GM21447 (cell line): ENCODE measurements around the gene NFE2L1.
A peak's percentile ranks its signal among the peaks of the same experiment; 100 is the strongest.
"Not testable (repeated sequence)": the region's sequence is repeated elsewhere in the genome, so short reads cannot be mapped to it uniquely, and the experiment has no call there.

Source experiments
- ATAC-seq: cut with Tn5 transposase; IDR thresholded peaks from one replicate; pipeline ENCODE4 v1.9.1; 2021; ENCODE audit not compliant: unreplicated experiment

Gene NFE2L1

DNA sequence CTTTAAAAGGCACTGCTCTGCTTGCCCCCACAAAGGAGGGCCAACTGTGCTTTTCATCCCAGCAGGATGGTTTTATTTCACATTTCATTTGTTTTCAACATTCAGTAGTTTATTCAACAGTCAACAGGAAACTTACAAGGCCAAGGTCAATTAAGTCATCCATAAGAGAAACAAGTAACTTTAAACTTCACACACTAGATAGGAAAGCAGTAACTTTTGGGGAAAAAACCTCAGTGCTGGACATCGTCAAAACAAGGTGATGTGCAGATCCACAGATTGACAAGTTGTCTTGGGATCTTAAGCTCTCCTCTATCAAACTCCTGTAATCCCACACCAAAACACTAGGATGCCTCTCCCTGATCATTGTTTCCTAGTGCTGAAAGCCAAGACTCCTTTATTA is 18.5 kb downstream of the NFE2L1 start:
- no peak for ATAC-seq

DNA sequence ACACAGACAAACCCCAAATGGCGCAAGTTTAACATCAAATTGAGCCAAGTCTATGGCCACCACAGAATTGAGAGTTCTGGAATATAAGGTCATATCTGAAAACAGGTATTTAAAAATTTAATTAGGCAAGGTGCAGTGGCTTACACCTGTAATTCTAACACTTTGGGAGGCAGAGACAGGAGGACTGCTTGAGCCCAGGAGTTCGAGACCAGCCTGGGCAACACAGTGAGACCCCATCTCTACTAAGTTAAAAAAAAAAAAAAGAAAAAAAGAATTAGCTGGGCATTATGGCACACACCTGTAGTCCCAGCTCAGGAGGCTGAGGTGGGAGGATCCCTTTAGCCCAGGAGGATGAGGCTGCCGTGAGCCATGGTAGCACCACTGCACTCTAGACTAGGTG is 19.1 kb downstream of the NFE2L1 start:
- no peak for ATAC-seq

DNA sequence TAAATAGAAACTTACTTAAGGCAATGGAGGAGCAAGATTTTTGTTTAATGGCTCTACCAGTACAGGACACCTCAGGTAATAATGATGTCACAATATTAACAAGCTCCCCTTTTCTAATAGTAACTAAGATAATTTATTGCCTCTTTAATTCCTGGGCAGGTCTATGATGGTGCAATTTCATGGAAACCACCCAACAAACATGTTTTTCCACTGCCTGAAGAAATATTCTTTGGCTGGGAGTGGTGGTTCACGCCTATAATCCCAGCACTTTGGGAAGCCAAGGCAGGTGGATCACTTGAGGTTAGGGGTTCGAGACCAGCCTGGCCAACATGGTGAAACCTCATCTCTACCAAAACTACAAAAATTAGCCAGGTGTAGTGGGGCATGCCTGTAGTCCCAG is 19.6 kb downstream of the NFE2L1 start:
- ATAC-seq: not testable (repeated sequence)

DNA sequence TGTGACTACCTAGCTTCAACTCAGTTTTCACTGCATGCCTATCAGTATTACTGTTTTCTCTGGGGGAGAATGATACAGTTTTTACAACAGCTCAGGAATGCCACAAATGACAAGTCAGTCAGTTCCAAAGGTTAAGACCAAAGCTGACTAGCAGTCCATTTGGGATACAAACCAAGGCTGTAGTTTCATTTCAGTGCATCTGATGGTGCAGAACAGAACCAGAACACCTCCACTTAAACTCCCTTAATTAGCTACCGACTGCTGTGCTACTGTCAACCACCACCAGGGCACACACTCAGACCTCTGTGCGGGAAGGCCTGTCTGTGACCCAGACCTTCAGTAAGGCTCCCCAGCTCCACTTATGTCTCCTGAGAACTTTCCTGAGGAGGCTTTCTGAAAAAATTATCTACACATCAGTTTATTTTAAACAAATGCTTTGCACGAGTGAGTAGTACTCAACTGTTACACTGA is 20.4 kb downstream of the NFE2L1 start:
- no peak for ATAC-seq

DNA sequence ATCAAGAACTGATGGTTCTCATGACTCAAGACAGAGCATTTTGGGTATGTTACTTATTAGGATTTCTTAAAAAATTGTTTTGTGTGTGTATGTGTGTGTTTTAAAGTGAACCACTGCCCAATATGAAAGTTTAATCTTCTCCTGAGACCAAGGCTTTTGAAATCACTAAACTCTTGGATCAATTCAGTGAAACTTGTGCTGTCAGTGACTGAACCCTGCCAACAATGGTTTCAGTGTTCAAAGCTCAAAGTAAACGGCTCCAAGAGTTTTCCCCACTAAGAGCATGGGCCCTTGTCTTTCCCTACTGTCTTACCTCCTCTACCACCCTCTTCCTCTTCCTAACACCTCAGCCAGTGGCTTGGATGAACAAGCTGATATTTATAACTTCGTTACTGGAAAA is 22.0 kb downstream of the NFE2L1 start:
- ATAC-seq: no peak

DNA sequence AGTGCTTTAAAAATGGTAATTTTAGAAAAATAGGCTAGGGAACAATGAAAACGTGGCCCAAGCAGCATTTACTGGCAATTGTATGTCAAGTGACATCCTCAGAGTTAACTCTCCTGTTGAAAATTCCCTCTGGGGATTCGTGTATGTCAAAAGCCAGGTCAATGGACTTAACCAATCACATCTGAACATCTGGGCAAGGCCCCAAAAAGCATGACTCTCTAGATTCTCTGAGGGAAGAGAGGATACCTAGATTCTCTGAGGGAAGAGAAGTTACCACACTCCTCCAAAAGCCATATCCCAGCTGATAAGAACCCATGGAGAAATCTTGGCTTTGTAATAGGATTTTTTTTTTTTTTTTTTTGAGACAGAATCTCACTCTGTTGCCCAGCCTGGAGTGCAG is 23.5 kb downstream of the NFE2L1 start:
- no peak for ATAC-seq

DNA sequence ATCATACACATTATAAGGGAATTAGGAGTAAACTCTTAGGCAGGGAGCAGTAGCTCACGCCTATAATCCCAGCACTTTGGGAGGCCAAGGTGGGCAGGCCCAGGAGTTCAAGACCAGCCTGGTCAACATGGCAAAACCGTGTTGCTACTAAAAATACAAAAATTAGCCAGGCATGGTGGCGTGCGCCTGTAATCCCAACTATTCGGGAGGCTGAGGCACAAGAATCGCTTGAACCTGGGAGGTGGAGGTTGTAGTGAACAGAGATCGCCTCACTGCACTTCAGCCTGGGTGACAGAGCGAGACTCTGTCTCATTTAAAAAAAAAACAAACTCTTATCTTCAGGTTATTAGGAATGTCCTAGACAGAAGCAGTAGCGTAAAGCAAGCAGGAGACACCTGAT is 24.7 kb downstream of the NFE2L1 start:
- ATAC-seq: not testable (repeated sequence)

DNA sequence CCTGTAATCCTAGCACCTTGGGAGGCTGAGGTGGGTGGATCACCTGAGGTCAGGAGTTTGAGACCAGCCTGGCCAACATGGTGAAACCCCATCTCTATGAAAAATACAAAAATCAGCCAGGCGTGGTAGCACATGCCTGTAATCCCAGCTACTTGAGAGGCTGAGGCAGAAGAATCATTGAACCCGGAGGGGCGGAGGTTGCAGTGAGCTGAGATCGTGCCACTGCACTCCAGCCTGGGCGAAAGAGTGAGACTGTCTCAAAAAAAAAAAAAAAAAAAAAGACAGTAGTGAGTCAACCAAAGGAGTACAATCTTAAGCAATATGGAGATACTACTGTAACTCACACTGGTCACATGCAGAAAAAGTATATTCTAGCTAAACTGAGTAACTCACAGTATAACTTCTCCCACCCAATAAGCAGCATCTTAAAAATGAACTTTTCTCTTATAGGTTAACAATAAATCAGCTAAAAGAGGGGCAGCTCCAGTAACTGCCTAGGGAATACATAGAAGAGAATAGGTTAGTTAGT is 25.5 kb downstream of the NFE2L1 start:
- not testable (repeated sequence) for ATAC-seq

DNA sequence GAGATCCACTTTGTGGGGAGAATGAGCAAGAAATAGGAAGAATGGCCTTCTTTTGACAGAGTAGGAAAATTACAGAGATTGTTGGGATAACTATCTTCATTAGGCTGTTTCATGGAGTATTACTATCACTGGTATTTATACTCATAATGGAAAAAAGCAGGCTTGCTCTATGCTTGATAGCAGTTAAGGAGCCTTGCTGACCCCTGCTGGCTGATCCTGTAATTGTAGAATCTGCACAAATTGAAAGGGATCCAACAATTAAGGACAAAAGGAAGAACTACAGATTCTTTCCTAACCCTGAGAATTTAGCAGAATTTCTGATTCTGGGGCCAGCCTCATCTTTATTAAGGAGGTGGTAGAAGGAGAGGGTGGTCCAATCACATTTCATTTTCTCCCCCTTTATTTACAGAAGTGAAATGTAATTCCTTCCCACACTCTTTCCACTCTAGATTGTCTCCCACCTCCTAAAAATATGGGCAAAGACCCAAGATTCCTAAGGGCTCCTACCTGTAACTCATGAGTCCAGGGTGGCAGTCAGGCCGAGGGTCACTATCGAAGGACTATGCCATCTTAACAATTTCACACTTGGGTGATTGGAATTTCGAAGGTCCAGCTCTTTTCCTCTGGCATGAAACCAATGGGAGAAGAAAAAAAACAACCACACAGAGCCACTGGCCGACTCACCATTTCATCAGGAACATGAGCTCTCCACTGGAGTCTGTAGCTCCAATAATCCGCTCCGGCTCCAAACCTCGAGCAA is 26.3 kb downstream of the NFE2L1 start:
- no peak for ATAC-seq

DNA sequence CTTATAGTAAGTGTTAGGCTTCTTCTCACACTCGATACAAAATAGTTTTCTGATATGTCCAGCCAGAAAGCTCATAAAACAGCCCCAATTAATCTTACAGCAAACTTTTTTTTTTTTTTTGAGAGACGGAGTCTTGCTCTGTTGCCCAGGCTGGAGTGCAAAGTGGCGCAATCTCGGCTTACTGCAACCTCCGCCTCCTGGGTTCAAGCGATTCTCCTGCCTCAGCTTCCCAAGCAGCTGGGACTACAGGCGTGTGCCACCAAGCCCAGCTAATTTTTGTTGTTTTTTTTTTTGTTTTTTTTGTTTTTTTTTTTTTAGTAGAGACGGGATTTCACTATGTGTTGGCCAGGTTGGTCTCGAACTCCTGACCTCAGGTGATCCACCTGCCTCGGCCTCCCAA is 29.0 kb downstream of the NFE2L1 start:
- not testable (repeated sequence) for ATAC-seq

DNA sequence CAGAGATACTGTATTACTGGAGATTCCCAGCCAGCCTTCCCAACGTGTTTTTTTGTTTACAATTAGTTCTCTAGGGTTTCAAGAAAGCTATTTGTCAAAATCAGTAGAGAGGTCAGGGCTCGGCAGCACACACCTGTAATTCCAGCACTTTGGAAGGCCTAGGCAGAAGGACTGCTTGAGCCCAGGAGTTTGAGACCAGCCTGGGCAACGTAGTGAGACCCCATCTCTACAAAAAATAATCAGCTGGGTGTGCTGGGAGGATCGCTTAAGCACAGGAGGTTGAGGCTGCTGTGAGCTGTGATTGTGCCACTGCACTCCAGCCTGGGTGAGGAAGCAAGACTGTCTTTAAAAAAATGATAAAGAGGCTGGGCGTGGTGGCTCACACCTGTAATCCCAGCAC is 33.7 kb downstream of the NFE2L1 start:
- no peak for ATAC-seq

DNA sequence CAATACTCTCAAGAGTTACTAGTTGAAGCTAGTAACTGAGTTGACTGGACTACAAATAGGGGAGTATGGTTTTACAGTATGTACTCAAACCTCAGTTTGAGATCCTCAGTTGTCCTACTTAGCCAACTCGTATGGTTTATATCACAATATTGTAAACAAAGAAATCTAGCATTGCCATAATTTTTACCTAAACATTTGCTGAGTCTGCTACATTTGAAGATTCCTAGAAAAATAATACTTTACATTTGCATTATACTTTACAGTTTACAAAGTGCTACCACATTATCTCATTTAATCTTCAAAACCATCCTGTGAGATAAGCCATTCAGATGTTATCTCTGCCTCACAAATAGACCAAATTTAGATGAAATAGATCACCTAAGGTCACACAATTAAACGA is 36.8 kb downstream of the NFE2L1 start:
- ATAC-seq: no peak

DNA sequence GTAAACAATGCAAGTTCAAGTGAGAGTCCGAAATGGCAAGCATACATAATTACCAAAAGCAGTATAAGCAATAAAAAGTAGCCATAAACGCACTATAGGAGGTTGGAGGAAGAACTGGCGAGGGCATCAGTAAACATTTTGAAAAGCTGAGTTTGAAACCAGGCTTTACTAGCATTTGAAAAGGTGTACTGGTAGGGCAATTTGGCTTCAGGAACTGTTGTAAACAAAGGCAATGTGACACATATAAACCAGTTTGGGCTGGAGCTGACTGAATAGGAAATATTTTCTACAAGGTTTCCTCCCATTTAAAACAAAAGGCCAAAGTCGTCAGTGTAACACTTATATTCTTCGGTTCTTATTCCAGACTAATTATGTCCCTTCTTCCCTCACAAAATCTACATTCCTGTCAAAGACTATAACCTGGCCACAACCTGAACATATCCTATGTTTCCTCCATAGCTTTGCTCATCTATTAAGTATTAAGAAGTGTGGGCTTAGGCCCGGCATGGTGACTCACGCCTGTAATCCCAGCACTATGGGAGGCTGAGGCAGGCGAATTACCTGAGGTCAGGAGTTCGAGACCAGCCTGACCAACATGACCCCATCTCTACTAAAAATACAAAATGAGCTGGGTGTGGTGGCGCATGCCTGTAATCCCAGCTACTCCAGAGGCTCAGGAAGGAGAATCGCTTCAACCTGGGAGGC is 45.3 kb downstream of the NFE2L1 start:
- ATAC-seq: no peak

DNA sequence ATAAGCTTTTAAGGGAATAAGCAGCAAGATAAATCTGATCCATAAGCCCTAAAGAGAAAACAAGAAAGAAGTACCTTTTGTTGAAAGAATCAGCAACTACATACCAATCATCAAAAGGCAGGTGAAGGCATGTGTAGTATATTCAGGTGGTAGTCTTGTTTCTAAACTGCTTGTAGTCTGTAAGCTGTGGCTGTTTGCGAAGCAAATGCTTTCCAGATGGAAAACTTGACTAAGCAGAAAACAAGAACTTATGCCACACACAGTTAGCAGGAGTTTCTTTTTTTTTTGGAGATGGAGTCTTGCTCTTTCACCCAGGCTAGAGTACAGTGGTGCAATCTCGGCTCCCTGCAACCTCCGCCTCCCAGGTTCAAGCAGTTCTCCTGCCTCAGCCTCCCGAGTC is 47.5 kb downstream of the NFE2L1 start:
- no peak for ATAC-seq

DNA sequence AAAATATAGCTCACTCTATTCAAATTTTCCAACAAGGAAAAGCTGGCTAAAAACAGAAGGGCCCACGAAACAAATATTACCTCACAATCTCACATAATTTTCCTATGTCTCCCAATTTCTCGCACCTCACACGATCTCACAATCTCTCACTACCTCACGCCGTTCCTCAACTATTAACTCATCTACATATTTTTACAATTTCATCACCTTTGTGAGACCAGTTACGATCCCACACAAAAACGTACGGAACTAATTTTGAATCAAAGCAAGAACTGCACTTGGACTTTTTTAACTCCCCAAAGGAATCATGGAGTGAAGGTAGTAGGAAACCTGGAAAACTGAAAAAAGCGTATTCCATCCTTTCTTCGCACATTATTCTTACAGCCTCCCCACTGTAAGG is 52.0 kb downstream of the NFE2L1 start:
- no peak for ATAC-seq

DNA sequence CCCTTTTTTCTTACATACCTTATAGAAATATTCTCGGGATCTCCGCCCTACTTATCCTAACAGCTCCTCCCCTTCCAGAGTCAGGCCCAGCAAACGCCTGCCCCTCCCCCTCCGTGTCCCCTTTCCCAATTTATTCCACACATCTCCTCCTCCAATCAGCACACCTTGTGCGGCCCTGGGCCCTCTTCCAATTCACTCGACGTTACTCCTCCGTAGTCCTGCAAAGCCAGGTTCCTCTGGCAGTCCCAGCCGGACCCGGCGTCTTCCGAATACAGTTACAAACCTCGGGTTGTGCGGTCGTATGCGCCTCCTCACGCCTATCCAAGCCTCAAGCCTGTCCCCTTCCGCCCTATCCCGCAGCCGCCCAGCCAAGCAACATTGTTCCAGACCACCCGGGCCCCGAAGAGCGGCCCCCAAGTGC is 52.4 kb downstream of the NFE2L1 start:
- ATAC-seq: peak; percentile 10

DNA sequence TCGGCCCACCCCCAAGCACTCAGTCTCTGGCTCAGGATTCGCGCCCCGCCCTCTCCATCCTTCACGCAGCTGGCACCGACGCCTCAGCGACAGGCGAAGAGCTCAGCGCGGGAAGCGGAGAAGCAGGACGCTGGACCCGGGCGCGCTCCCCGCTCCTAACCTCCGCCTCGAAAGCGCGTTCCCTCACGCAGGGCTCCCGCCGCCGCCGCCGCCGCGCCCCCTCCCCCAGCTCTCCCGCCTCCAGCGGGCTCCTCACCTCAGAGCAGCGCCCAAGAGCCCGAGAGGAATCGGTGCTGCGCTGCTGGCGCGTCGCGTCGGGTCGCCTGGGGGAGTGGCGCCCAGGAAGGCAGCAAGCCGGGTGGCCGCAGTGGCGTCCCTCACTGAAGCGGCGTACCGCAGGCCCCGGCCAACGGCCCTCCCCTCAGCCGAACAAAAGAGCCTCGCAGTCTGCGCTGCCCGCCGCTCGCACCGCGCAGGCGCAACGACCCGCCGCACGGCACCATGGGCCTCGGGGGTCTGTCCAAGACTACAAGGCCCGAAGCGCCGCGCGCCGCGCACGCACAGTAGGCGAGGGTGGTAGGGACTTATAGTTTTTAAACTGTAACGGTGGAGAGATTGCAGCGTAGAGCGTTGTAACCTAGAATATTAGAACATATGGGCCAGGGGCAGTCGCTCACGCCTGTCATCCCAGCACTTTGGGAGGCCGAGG is 53.0 kb downstream of the NFE2L1 start, which contains the start of gene CBX1:
CBX1 (minus strand) TSS at position 467 of the 709 bp plus-strand sequence. CDS start 24,474 bp downstream, outside the sequence.
- ATAC-seq: peak; percentile 86

DNA sequence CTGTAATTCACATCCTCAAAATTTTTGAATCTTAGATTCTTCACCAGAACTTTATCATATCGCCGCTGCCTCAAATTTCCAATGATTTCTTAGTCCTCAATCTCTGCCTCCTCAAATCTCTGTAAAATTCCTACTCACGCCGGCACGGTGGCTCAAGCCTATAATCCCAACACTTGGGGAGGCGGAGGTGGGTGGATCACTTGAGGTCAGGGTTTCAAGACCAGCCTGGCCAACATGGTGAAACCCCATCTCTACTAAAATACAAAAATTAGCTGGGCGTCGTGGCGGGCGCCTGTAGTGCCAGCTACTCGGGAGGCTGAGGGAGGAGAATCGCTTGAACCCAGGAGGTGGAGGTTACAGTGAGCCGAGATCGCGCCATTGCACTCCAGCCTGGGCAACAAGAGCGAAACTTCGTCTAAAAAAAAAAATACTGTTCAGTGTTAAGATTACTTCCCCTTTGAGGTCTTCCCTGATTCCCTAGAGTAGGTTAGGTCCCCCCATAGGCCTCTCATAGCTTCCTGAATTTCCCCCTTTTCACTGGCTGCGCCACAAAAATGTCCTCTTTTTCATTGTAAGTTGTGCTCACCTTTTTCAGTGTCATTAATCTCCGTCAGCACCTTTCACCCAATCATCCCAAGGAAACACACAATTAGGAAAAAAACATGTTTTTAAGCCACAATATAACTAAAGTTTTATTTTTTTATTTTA is 54.0 kb downstream of the NFE2L1 start:
- no peak for ATAC-seq

DNA sequence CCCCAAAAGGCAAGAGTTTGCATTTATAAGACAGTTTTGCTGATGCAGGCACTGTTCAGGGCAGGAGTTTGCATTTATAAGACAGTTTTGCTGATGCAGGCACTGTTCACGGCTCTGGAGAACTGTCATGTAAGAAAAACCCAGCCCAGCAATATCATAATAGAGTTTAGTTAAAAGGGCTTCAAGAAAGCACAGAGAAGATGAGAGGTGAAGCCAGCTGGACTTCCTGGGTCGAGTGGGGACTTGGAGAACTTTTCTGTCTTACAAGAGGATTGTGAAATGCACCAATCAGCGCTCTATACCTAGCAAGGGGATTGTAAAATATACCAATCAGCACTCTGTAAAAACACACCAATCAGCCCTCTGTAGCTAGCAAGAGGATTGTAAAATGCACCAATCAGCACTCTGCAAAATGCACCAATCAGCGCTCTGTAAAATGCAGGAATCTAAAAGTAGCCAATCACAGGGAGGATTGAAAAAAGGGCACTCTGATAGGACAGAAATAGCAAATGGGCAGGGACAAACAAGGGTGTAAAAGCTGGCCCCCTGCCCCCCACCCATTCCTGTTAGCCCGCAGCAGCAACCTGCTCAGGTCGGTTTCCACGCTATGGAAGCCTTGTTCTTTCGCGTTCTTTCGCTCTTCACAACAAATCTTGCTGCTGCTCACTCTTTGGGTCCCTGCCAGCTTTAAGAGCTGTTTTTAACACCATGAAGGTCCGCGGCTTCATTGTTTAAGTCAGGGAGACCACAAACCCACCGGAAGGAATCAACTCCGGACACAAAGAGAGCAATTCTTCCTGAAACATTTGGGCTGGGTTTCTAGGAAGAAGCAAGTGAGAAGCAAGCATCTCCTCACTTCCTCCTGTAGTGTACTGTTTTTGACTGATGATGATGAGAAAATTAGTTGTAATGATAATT is 54.9 kb downstream of the NFE2L1 start:
- ATAC-seq: no peak

DNA sequence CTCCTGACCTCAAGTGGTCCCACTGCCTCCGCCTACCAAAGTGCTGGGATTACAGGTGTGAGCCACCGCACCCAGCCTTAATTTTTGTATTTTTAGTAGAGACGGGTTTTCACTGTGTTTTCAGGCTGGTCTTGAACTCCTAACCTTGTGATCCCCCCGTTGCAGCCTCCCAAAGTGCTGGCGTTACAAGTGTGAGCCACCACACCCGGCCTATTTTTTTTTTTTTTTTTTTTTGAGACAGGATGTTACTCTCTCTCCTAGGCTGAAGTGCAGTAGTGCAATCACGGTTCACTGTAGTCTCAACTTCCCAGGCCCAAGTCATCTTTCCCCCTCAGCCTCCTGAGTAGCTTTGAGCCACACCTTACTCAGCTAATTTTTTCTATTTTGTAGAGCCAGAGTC is 56.3 kb downstream of the NFE2L1 start:
- no peak for ATAC-seq
